Measurements from ENCODE around the gene NIN. TPM values are rescaled to one million over a fixed set of nuclear protein-coding genes. Genes with fewer than 3 reads are reported as not detected.

The NIN gene
- polyA plus RNA-seq, 1 experiment = 26.9 TPM

GRCh38 chr14:50670196-50670865 lies 160.6 kb downstream of the NIN start:
- H3K27me3 ChIP-seq (ENCODE audit: control insufficient read depth, insufficient read depth, low read length) = no peaks in the 10 kb centered on the region
- H3K9me3 ChIP-seq (ENCODE audit: control insufficient read depth, insufficient read depth, low read length) = no peaks in the 10 kb centered on the region
- no peak for DNase-seq (ENCODE audit: low read depth, low spot score)
- CTCF ChIA-PET = no interaction called here
- H3K27ac ChIP-seq (ENCODE audit: low read depth, low read length) = no peak overlapping the region
- POLR2A ChIA-PET = no interaction called here
- TF ChIP-seq, protein P1, sequence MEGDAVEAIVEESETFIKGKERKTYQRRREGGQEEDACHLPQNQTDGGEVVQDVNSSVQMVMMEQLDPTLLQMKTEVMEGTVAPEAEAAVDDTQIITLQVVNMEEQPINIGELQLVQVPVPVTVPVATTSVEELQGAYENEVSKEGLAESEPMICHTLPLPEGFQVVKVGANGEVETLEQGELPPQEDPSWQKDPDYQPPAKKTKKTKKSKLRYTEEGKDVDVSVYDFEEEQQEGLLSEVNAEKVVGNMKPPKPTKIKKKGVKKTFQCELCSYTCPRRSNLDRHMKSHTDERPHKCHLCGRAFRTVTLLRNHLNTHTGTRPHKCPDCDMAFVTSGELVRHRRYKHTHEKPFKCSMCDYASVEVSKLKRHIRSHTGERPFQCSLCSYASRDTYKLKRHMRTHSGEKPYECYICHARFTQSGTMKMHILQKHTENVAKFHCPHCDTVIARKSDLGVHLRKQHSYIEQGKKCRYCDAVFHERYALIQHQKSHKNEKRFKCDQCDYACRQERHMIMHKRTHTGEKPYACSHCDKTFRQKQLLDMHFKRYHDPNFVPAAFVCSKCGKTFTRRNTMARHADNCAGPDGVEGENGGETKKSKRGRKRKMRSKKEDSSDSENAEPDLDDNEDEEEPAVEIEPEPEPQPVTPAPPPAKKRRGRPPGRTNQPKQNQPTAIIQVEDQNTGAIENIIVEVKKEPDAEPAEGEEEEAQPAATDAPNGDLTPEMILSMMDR (IDR thresholded peaks at IDR 0.05; ENCODE audit: low read depth, low read length) = no peak
- H3K4me3 ChIP-seq (ENCODE audit: low read depth, low read length) = no peak overlapping the region

Small RNA genes within 50 kb of the gene (small RNA-seq; reads per million reads assigned to genes)
- not detected for gene RF00593 (ENCODE audit: insufficient read length, low read depth)

Other genes with a start within 250 kb of the NIN start
- 27.6 and 33.8 TPM in 2 replicates for gene SAV1, start 162.9 kb downstream of the NIN start, polyA plus RNA-seq (2011; rRNA removed)
- 0.32 TPM in 2 replicates for gene ABHD12B, start 40.9 kb upstream of the NIN start, polyA plus RNA-seq (2011; rRNA removed)
- 57.8 and 60.4 TPM in 2 replicates for gene PYGL, start 113.3 kb upstream of the NIN start, polyA plus RNA-seq (2011; rRNA removed)